Measurements from ENCODE around the gene RANBP1. TPM values are rescaled to one million over a fixed set of nuclear protein-coding genes. Genes with fewer than 3 reads are reported as not detected.

Gene RANBP1
- total and polyA plus RNA-seq, 2 of the 13 experiments (the other 11 are each of a cell fraction or from before 2014, with no cell fraction given), result 181 to 492 TPM

DNA sequence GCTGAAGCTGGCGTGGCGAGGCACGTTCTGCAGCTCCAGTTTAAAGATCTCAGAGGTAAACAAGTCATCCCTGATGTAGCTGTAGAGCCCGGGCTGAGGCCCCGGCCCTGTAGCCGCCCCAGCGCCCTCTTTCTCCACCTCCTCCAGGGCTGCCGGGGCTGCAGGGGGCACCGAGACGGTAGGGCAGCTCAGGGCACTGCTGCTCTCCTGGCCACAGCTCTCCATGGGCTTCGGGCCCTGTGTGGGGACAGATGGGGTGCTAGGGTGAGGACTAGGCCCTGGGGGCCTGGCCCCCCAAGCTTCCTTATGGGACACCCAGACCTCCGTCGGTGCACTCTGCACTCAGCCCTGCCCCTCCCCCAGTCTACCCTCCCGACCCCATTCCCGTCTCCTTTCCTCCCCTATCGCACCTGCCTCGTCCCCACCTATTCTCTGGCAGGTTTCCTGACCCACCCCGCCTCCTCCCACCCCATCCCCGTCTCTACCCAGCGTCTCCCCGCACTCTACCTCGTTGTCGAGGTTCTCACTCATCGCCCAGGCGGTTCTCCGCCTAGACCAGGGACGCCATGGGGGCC is 559 bp downstream of the RANBP1 start (continued):
- TF ChIP-seq, protein P1, sequence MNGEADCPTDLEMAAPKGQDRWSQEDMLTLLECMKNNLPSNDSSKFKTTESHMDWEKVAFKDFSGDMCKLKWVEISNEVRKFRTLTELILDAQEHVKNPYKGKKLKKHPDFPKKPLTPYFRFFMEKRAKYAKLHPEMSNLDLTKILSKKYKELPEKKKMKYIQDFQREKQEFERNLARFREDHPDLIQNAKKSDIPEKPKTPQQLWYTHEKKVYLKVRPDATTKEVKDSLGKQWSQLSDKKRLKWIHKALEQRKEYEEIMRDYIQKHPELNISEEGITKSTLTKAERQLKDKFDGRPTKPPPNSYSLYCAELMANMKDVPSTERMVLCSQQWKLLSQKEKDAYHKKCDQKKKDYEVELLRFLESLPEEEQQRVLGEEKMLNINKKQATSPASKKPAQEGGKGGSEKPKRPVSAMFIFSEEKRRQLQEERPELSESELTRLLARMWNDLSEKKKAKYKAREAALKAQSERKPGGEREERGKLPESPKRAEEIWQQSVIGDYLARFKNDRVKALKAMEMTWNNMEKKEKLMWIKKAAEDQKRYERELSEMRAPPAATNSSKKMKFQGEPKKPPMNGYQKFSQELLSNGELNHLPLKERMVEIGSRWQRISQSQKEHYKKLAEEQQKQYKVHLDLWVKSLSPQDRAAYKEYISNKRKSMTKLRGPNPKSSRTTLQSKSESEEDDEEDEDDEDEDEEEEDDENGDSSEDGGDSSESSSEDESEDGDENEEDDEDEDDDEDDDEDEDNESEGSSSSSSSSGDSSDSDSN (CRISPR knock-in tag; IDR thresholded peaks at IDR 0.05), result no peak
- TF ChIP-seq ZKSCAN1 (IDR thresholded peaks at IDR 0.05; ENCODE audit: low read length) (no peak), PCBP1 (IDR thresholded peaks at IDR 0.05; ENCODE audit: borderline replicate concordance, low read depth, low read length) (0 out of 2 replicates have a peak, but pooled peaks have one; percentile 22), ZNF44 (CRISPR knock-in tag; IDR thresholded peaks at IDR 0.05) (no peak), NR2F2 (IDR thresholded peaks at IDR 0.05; ENCODE audit: borderline replicate concordance, low read depth) (no peak), NFIC (IDR thresholded peaks at IDR 0.05; ENCODE audit: low read length) (no peak), XBP1 (CRISPR knock-in tag; IDR thresholded peaks at IDR 0.05) (no peak), RELA (CRISPR knock-in tag; IDR thresholded peaks at IDR 0.05) (no peak), ZNF296 (CRISPR knock-in tag; conservative IDR thresholded peaks at IDR 0.05) (0 out of 2 replicates have a peak, but pooled peaks have one; percentile 28), HIVEP1 (CRISPR knock-in tag; IDR thresholded peaks at IDR 0.05) (no peak), POLR2AphosphoS5 (IDR thresholded peaks at IDR 0.05; ENCODE audit: low read depth, low read length) (no peak), ZNF776 (CRISPR knock-in tag; IDR thresholded peaks at IDR 0.05) (no peak), ZNF737 (CRISPR knock-in tag; IDR thresholded peaks at IDR 0.05; ENCODE audit: borderline replicate concordance) (no peak), PHF8 (CRISPR knock-in tag; IDR thresholded peaks at IDR 0.05) (0 out of 2 replicates have a peak, but pooled peaks have one; percentile 4), KDM5B (CRISPR knock-in tag; IDR thresholded peaks at IDR 0.05; ENCODE audit: borderline replicate concordance) (no peak), GABPB1 (CRISPR knock-in tag; IDR thresholded peaks at IDR 0.05) (no peak), ZNF766 (CRISPR knock-in tag; IDR thresholded peaks at IDR 0.05; ENCODE audit: borderline replicate concordance) (no peak)
- TF ChIP-seq, protein P2, sequence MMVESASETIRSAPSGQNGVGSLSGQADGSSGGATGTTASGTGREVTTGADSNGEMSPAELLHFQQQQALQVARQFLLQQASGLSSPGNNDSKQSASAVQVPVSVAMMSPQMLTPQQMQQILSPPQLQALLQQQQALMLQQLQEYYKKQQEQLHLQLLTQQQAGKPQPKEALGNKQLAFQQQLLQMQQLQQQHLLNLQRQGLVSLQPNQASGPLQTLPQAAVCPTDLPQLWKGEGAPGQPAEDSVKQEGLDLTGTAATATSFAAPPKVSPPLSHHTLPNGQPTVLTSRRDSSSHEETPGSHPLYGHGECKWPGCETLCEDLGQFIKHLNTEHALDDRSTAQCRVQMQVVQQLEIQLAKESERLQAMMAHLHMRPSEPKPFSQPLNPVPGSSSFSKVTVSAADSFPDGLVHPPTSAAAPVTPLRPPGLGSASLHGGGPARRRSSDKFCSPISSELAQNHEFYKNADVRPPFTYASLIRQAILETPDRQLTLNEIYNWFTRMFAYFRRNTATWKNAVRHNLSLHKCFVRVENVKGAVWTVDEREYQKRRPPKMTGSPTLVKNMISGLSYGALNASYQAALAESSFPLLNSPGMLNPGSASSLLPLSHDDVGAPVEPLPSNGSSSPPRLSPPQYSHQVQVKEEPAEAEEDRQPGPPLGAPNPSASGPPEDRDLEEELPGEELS (CRISPR knock-in tag; IDR thresholded peaks at IDR 0.05), result no peak
- TF ChIP-seq, protein P3, sequence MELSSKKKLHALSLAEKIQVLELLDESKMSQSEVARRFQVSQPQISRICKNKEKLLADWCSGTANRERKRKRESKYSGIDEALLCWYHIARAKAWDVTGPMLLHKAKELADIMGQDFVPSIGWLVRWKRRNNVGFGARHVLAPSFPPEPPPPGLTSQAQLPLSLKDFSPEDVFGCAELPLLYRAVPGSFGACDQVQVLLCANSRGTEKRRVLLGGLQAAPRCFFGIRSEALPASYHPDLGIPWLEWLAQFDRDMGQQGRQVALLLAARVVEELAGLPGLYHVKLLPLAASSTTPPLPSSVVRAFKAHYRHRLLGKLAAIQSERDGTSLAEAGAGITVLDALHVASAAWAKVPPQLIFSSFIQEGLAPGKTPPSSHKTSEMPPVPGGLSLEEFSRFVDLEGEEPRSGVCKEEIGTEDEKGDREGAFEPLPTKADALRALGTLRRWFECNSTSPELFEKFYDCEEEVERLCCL (CRISPR knock-in tag; IDR thresholded peaks at IDR 0.05; ENCODE audit: borderline replicate concordance), result no peak
- TF ChIP-seq, protein P4, sequence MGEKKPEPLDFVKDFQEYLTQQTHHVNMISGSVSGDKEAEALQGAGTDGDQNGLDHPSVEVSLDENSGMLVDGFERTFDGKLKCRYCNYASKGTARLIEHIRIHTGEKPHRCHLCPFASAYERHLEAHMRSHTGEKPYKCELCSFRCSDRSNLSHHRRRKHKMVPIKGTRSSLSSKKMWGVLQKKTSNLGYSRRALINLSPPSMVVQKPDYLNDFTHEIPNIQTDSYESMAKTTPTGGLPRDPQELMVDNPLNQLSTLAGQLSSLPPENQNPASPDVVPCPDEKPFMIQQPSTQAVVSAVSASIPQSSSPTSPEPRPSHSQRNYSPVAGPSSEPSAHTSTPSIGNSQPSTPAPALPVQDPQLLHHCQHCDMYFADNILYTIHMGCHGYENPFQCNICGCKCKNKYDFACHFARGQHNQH (CRISPR knock-in tag; IDR thresholded peaks at IDR 0.05), result no peak
- TF ChIP-seq, protein P5, sequence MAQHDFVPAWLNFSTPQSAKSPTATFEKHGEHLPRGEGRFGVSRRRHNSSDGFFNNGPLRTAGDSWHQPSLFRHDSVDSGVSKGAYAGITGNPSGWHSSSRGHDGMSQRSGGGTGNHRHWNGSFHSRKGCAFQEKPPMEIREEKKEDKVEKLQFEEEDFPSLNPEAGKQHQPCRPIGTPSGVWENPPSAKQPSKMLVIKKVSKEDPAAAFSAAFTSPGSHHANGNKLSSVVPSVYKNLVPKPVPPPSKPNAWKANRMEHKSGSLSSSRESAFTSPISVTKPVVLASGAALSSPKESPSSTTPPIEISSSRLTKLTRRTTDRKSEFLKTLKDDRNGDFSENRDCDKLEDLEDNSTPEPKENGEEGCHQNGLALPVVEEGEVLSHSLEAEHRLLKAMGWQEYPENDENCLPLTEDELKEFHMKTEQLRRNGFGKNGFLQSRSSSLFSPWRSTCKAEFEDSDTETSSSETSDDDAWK (CRISPR knock-in tag; IDR thresholded peaks at IDR 0.05), result no peak
- TF ChIP-seq, protein P6, sequence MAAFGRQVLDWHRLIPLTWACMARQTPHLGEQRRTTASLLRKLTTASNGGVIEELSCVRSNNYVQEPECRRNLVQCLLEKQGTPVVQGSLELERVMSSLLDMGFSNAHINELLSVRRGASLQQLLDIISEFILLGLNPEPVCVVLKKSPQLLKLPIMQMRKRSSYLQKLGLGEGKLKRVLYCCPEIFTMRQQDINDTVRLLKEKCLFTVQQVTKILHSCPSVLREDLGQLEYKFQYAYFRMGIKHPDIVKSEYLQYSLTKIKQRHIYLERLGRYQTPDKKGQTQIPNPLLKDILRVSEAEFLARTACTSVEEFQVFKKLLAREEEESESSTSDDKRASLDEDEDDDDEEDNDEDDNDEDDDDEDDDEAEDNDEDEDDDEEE (CRISPR knock-in tag; IDR thresholded peaks at IDR 0.05), result no peak
